HT-29 (cell line): ENCODE data around the gene TGFBR2. TPM values are rescaled to one million over a fixed set of nuclear protein-coding genes. Genes with fewer than 3 reads are reported as not detected.

Source experiments
- DNase-seq: peaks from one replicate; pipeline ENCODE4 v3.0.0-alpha.2; 2015; ENCODE audit warnings: low spot score
- total RNA-seq: library from RNA; depleted of rRNA; stranded (reverse); fragments of >200 nt; shearing (Covaris generic); gene quantifications from 2 replicates; pipeline ENCODE4 v1.2.3, GENCODE V29; 2014

TGFBR2 gene
- total RNA-seq, 1 experiment from 2014 or later: 42.9 TPM

DNA sequence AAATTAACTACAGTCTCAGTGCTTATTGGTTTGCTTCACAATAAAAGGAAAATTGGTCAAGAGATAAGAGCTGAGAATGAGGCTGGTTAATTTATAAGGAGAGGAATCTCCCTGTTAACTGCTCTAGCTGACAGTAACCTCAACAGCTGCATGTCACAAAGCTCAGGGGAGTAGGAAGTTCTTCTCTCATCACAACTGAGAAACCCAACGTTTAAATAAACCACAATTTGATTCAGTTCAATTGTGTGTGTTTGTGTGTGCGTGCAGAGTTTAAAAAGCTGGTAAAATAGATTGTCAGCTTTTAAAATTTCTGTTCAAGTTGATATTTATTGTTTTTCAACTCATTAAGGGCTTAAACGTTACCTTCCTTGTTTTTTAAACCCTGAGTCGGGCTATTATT lies 3.5 kb upstream of the TGFBR2 start:
- DNase-seq: no peak

DNA sequence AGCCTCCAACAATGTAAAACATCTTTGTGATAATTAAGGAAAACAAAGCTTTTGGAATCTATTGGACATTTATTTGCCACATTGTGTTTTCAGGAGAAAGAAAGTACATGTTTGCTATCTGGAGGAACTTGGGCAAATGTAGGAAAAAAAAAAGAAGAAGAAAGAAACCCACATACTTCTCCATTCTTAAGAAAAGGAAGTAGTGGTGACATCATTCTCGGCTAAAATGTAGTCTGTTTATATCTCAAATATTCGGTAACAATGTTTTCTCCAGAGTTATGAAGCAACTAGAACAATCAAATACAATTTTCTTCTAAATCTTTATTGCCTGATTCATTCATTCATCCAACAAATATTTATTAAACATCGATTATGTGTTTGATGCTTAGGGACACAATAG lies 2.3 kb upstream of the TGFBR2 start:
- DNase-seq: no peak

- no peak for DNase-seq
Observed at GRCh38 chr3:30604558-30604957, 1.8 kb upstream of the TGFBR2 start.

GRCh38 chr3:30605005-30605404 lies 1.4 kb upstream of the TGFBR2 start:
- no peak for DNase-seq

GRCh38 chr3:30605706-30606300 lies 598 bp upstream of the TGFBR2 start:
- peak; percentile 61 for DNase-seq

DNA sequence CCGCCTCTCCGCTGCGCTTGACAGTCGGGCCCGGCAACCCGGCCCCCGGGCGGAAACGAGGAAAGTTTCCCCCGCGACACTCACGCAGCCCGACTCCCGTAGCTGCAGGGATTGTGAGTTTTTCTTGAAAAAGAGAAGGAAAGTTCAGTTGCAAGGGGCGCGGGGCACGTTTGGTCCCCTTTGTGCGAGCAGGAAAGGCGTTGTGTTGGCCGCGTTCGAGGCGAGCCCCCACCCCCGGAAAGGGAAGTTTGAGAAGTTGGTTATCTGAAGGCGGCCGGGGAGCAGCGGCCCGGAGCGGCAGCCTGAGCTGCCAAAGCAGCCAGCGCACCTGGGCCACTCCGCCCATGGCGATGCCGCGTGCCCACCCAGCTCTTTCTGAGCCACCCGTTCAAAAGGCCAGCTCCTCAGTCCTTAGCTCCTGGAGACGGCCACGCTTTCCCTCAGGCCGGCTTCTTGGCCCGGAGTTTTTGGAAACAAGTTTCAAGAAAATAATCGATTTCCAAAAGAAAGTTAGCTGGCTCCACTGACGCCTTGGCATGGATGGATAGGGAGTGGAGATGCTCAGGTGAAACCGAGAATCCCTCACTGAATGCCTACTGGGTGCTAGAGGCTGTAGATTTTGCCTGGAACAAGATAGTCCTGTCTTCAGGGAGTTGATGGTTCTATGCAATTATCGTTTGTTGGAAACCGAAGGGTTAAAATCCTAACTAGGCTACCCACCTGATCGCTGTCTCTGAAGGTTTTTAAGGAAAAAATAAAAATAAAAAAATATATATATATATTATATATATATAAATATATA lies 832 bp downstream of the TGFBR2 start:
- peak; percentile 60 for DNase-seq

GRCh38 chr3:30608598-30608947 lies 2.2 kb downstream of the TGFBR2 start:
- no peak for DNase-seq

- DNase-seq: no peak
Observed at GRCh38 chr3:30609930-30610701, 3.7 kb downstream of the TGFBR2 start.

- DNase-seq: peak; percentile 26
Observed at GRCh38 chr3:30610702-30611368, 4.4 kb downstream of the TGFBR2 start.

- peak; percentile 35 for DNase-seq
Observed at GRCh38 chr3:30611613-30612436, 5.4 kb downstream of the TGFBR2 start.

DNA sequence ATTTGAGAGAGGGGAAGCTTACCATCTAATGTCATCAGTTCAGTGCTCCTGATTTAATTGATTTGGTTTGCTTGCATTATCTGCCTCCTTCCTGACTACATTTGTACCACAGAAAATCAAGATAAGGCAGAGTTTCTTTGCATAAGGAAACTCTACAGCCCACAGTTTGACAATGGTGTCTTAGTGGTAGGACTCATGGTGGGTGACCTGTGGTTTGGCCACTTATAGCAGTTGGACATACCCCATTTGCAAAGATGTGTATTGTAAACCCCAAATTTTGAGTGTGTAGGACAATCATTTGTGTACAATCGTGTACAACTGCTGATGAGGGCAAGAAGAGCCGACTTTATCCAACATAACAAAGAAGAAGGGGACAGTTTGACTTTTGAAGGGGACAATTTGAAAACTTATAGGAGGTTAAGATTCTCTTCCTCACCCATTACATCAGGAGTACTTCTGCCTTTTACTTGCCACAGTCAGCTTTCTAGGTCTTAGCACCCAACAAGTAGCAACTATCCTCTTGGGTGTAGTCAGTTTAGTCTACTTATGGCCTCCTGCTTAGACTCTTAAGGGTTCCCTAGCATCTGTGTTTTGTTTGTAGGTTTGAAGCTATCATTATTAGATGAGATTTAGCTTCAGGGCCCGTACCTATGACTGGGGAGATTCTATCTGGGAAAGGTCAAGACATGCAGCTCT lies 6.2 kb downstream of the TGFBR2 start:
- no peak for DNase-seq

DNA sequence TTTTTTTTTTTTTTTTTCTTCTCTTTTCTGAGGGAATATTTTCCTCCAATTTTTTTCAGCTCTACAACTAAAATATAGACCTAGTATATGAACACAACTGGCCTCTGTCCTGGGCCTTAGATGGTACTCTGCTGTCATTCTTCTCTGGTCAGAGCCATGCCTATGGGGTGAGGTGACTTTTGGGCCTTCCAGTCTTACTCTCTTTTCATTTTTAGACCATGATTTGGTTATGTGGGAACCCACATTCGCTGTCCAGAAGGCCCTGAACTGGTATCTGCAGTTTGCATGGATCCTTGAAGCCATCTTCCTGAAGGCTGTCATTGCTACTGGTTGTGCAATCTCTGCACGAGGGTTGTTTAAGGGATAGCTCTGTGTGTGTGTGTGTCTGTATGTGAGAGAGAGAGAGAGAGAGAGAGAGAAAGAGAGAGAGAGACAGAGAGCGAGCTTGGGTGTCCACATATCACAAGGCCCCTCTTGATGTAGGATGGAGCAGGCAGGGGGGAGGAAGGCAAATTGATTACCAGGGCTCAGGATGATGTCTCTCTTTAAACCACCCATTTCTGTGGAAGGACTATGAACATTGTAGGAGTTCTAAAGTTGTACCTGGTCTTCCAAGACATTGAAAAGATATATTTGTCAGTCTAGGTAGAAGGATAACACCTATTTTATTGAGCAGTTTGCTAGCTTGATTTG lies 6.9 kb downstream of the TGFBR2 start:
- no peak for DNase-seq

DNA sequence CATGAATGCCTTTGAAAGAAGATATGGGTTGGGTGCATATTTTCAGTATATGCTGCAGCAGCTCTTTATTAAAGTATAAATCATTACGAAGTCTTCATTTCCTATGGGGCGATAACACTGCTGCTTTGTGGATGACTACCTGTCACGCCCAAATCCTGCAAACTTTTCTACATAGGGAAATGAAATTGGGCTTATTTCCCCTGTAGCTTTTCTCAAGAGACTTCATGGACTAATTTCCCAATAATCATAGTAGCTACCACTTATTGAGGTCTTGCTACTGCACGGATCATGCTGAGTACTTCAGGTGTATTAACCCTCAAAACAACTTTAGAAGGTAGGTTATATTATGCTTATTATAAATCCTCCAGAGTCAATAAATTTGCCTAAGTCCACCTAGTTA lies 8.0 kb downstream of the TGFBR2 start:
- DNase-seq: no peak

- DNase-seq: no peak
Observed at GRCh38 chr3:30614943-30615342, 8.5 kb downstream of the TGFBR2 start.

- DNase-seq: no peak
Observed at GRCh38 chr3:30615615-30616346, 9.4 kb downstream of the TGFBR2 start.

- DNase-seq: no peak
Observed at GRCh38 chr3:30616347-30617027, 10.1 kb downstream of the TGFBR2 start.

DNA sequence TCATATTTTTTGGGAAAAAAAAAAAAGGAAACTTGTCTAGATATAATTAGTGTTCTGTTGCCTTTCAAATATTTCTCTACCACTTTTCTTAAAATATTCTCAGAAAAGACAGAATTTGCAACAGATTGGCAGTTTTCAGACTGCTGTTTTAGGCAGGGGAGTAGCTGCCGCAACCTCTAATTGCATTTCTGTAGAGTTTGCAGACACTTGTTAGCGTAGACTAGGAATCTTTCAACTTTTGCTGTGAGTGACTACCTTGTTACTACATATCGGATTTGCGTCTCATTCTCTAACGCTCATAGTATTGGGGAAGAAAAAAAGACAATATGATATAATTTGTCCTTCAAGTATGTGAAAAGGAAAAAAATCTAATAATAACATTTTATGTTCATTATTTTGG lies 10.7 kb downstream of the TGFBR2 start:
- DNase-seq: no peak

GRCh38 chr3:30617653-30618052 lies 11.3 kb downstream of the TGFBR2 start:
- DNase-seq: no peak

DNA sequence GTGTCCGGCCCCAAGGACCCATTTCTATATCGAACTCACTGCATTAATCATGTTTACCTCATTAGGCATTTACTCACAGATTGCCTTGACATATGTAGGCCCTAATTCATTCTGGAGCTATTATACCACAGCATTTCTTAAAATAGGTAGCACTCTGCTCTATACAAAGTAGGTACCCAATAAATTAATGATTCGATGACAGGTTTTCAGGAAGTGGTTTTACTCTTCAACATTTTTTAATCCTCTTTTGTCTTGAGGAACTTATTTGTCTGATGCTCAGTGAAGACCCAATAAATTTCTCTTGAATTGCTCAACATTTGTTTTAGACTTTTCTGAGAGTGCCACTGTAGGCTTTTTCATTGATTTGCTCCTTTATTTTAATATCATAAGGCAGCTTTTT lies 12.1 kb downstream of the TGFBR2 start:
- no peak for DNase-seq
